Measurements from ENCODE around the gene INS.
"Not testable (repeated sequence)": the region's sequence is repeated elsewhere in the genome, so short reads cannot be mapped to it uniquely, and the experiment has no call there.

Gene INS

GRCh38 chr11:2180789-2181370, 19.9 kb upstream of the INS start:
- no peak for DNase-seq (ENCODE audit: low spot score)

- DNase-seq (ENCODE audit: low spot score), result no peak
Measured at GRCh38 chr11:2180347-2180746, 19.3 kb upstream of the INS start.

- DNase-seq (ENCODE audit: low spot score), result no peak
Measured at GRCh38 chr11:2179516-2179915, 18.5 kb upstream of the INS start.

- DNase-seq (ENCODE audit: low spot score), result peak; percentile 88
Measured at GRCh38 chr11:2178906-2179494, 18.0 kb upstream of the INS start.

- DNase-seq (ENCODE audit: low spot score), result not testable (repeated sequence)
Measured at GRCh38 chr11:2178055-2178773, 17.2 kb upstream of the INS start.

GRCh38 chr11:2177076-2177475, 16.1 kb upstream of the INS start:
- no peak for DNase-seq (ENCODE audit: low spot score)

- DNase-seq (ENCODE audit: low spot score), result no peak
Measured at GRCh38 chr11:2176389-2176900, 15.4 kb upstream of the INS start.

- DNase-seq (ENCODE audit: low spot score), result no peak
Measured at GRCh38 chr11:2175659-2176058, 14.7 kb upstream of the INS start.

GRCh38 chr11:2174361-2174760, 13.4 kb upstream of the INS start:
- DNase-seq (ENCODE audit: low spot score), result no peak

GRCh38 chr11:2173761-2174160, 12.8 kb upstream of the INS start:
- no peak for DNase-seq (ENCODE audit: low spot score)

- no peak for DNase-seq (ENCODE audit: low spot score)
Measured at GRCh38 chr11:2173150-2173693, 12.2 kb upstream of the INS start.

GRCh38 chr11:2172676-2173075, 11.7 kb upstream of the INS start:
- DNase-seq (ENCODE audit: low spot score), result no peak

- DNase-seq (ENCODE audit: low spot score), result no peak
Measured at GRCh38 chr11:2171591-2172003, 10.6 kb upstream of the INS start, which contains the start of gene TH. Gene TH, minus strand, starts transcription at chr11:2171815. Its CDS starts 29 bp downstream, at chr11:2171786.

GRCh38 chr11:2169626-2170570, 8.9 kb upstream of the INS start:
- DNase-seq (ENCODE audit: low spot score), result peak; percentile 26

- peak; percentile 55 for DNase-seq (ENCODE audit: low spot score)
Measured at GRCh38 chr11:2169005-2169378, 8.0 kb upstream of the INS start.

GRCh38 chr11:2168286-2169004, 7.4 kb upstream of the INS start:
- DNase-seq (ENCODE audit: low spot score), result peak; percentile 26

- DNase-seq (ENCODE audit: low spot score), result no peak
Measured at GRCh38 chr11:2167141-2168045, 6.4 kb upstream of the INS start.

GRCh38 chr11:2166091-2166851, 5.3 kb upstream of the INS start:
- DNase-seq (ENCODE audit: low spot score), result peak; percentile 52

GRCh38 chr11:2165571-2165970, 4.6 kb upstream of the INS start:
- DNase-seq (ENCODE audit: low spot score), result no peak
